Mesendoderm (in vitro differentiated cells): Measurements from ENCODE around the gene WDCP.
"Not testable (repeated sequence)": the region's sequence is repeated elsewhere in the genome, so short reads cannot be mapped to it uniquely, and the experiment has no call there.

Experiments used
- DNase-seq: peaks from one replicate; pipeline ENCODE4 v3.0.0; 2013
- H2AK5ac ChIP-seq: 2 replicates; pipeline ENCODE4 v1.6.1; 2013; ENCODE audit warnings: low read length, inconsistent platforms
- H2BK120ac ChIP-seq: 2 replicates; pipeline ENCODE4 v1.6.1; 2013; ENCODE audit warnings: low read depth, mild to moderate bottlenecking, low read length, moderate library complexity, mixed read lengths
- H2BK15ac ChIP-seq: replicated peaks from 2 replicates; pipeline ENCODE4 v1.6.1; 2013; ENCODE audit warnings: low read depth, mild to moderate bottlenecking, moderate library complexity
- H2BK5ac ChIP-seq: 2 replicates; pipeline ENCODE4 v1.6.1; 2013; ENCODE audit warnings: low read length, inconsistent platforms
- H3K18ac ChIP-seq: 2 replicates; pipeline ENCODE4 v1.6.1; 2013; ENCODE audit warnings: mild to moderate bottlenecking, low read length, mixed read lengths
- H3K23ac ChIP-seq: one replicate; pipeline ENCODE4 v1.6.1; 2013; ENCODE audit warnings: low read length
- H3K27ac ChIP-seq: 2 replicates; pipeline ENCODE4 v1.5.1; 2013; ENCODE audit warnings: low read depth, mild to moderate bottlenecking, inconsistent platforms, low read length, moderate library complexity
- H3K27me3 ChIP-seq: 2 replicates; pipeline ENCODE4 v1.6.1; 2013; ENCODE audit warnings: low read length, control low read depth, mild to moderate bottlenecking, inconsistent platforms; ENCODE audit not compliant: insufficient read depth, poor library complexity
- H3K36me3 ChIP-seq: 2 replicates; pipeline ENCODE4 v1.6.1; 2013; ENCODE audit warnings: low read length, inconsistent platforms; ENCODE audit not compliant: control insufficient read depth, insufficient read depth
- H3K4ac ChIP-seq: one replicate; pipeline ENCODE4 v1.6.1; 2013; ENCODE audit warnings: low read depth, mild to moderate bottlenecking, low read length, moderate library complexity
- H3K4me1 ChIP-seq: 2 replicates; pipeline ENCODE4 v1.6.1; 2013; ENCODE audit warnings: low read depth, low read length, inconsistent platforms; ENCODE audit not compliant: control insufficient read depth
- H3K4me2 ChIP-seq: 2 replicates; pipeline ENCODE4 v1.6.1; 2013; ENCODE audit warnings: low read length
- H3K4me3 ChIP-seq: 2 replicates; pipeline ENCODE4 v1.5.1; 2013; ENCODE audit warnings: mild to moderate bottlenecking, low read length
- H3K56ac ChIP-seq: one replicate; pipeline ENCODE4 v1.6.1; 2013; ENCODE audit warnings: low read length
- H3K79me1 ChIP-seq: 2 replicates; pipeline ENCODE4 v1.6.1; 2013; ENCODE audit warnings: low read length, inconsistent platforms
- H3K79me2 ChIP-seq: 2 replicates; pipeline ENCODE4 v1.6.1; 2013; ENCODE audit warnings: mild to moderate bottlenecking, low read length; ENCODE audit not compliant: control insufficient read depth, insufficient read depth
- H3K9ac ChIP-seq: 2 replicates; pipeline ENCODE4 v1.6.1; 2013; ENCODE audit warnings: low read length, inconsistent platforms
- H4K5ac ChIP-seq: one replicate; pipeline ENCODE4 v1.6.1; 2013; ENCODE audit warnings: low read length
- H4K8ac ChIP-seq: one replicate; pipeline ENCODE4 v1.6.1; 2013; ENCODE audit warnings: low read depth, mild to moderate bottlenecking, control low read depth, low read length, moderate library complexity
- WGBS: extraction: QIAGEN DNeasy Blood & Tissue Kit; methylation state at CpG from one replicate; pipeline ENCODE4 v1.1.7; 2013; ENCODE audit warnings: low lambda C conversion rate, missing lambda C conversion rate; ENCODE audit not compliant: insufficient coverage; ENCODE audit errors: extremely low coverage; 5-methylcytosine and 5-hydroxymethylcytosine counted together

Gene WDCP

DNA sequence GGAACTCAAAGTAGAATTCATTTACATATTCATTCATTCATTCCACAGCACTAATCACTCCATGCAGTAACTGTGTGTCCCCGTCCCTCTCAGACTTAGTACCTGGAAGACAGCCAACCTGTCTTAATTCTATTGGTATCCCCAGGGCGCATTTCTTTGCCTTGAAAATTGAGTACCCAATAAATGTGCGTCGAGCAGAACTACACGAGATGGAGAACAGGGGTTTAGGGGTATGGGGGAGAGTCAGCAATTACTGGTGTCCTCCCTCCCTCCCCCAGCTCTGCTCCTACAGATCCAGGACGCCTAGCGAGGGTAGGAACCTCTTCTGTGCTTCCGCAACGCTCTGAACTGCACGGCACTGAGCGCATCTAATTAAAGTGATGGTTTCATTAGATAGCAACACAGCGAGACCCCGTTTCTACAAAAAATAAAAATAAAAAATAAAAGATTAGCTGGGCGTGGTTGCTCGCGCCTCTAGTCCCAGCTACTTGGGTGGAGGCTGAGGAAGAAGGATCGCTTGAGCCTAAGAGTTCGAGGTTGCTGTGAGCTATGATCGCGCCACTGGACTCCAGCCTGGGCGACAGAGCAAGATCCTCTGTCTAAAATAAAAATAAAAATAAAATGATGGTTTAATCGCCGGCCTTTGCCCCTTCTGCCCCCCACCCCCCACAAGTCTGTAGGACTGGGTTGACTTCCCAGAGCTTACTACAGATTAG lies 1.7 kb upstream of the WDCP start:
- H3K27me3 ChIP-seq, result no peaks in the 10 kb centered on the region
- H3K9ac ChIP-seq, result peak overlapping the region; percentile 31
- peak overlapping the region; percentile 41 for H3K4me2 ChIP-seq
- H3K4ac ChIP-seq, result no peak overlapping the region
- H3K79me2 ChIP-seq, result peaks cover 2% of the 10 kb centered on the region
- peak overlapping the region; percentile 27 for H3K4me3 ChIP-seq
- H2BK120ac ChIP-seq, result no peak overlapping the region
- H4K8ac ChIP-seq, result no peak overlapping the region
- H3K27ac ChIP-seq, result no peak overlapping the region
- no peaks in the 10 kb centered on the region for H3K36me3 ChIP-seq
- H3K23ac ChIP-seq, result no peak overlapping the region
- H3K18ac ChIP-seq, result peak overlapping the region; percentile 61
- peak overlapping the region; percentile 59 for H3K56ac ChIP-seq
- no peak overlapping the region for H4K5ac ChIP-seq
- no CpG with 5 or more reads among the region's 23 CpGs for WGBS
- H2BK15ac ChIP-seq, result no peak overlapping the region
- no peak overlapping the region for H2BK5ac ChIP-seq
- H2AK5ac ChIP-seq, result no peak overlapping the region
- DNase-seq, result no peak
- H3K79me1 ChIP-seq, result no peaks in the 10 kb centered on the region
- H3K4me1 ChIP-seq, result no peaks in the 10 kb centered on the region

DNA sequence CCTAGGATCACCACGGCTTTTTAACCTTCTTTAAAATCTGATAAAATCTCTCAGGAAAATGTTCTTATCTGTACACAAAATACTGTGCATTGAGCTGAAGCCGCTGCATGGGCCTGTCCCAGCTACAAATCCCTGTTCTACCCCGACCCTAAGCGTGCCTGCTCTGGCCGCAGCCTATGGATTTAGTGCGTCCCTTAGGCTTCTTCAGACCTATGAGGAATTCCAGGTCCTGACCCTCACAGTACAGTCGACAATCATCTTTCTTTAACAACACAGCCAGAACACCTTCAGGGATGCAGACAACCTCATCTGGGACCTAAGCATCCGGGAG lies 477 bp upstream of the WDCP start:
- Histone ChIP-seq H3K36me3 (no peaks in the 10 kb centered on the region), H3K4ac (no peak overlapping the region)
- no peak for DNase-seq

DNA sequence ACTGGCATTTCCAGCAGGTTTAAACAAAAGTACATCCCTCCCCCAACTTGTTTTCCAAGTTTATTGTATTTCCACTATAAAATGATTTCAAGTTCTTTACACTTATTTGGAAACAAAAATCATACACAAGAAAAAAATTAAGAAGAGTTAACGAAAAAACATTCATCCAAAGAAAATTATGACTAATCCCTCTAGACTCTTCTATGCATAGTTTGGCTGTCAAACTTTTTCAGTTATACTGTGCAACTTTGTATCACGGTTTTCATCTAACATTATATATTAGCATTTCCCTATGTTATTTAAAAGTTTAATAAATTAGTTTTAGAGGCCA lies 627 bp downstream of the WDCP start:
- Histone ChIP-seq H3K23ac (no peak overlapping the region), H3K9ac (peak overlapping the region; percentile 89), H3K79me1 (peaks cover 2% of the 10 kb centered on the region), H3K4me2 (peak overlapping the region; percentile 83), H2BK5ac (no peak overlapping the region), H3K4ac (no peak overlapping the region), H2BK15ac (no peak overlapping the region), H4K5ac (no peak overlapping the region), H4K8ac (no peak overlapping the region), H3K79me2 (peaks cover 2% of the 10 kb centered on the region), H3K27me3 (no peaks in the 10 kb centered on the region), H3K27ac (no peak overlapping the region), H3K4me1 (no peaks in the 10 kb centered on the region), H3K36me3 (no peaks in the 10 kb centered on the region), H2AK5ac (no peak overlapping the region), H3K18ac (no peak overlapping the region), H3K56ac (no peak overlapping the region), H3K4me3 (peak overlapping the region; percentile 86), H2BK120ac (no peak overlapping the region)
- no peak for DNase-seq
- WGBS, result no CpG with 5 or more reads among the region's 2 CpGs

More for the DNA sequence above, 477 bp upstream of the WDCP start:
- Histone ChIP-seq H3K23ac (no peak overlapping the region), H3K18ac (no peak overlapping the region), H2BK15ac (no peak overlapping the region), H3K56ac (no peak overlapping the region), H3K4me2 (no peak overlapping the region), H2AK5ac (no peak overlapping the region), H2BK120ac (no peak overlapping the region), H3K27me3 (no peaks in the 10 kb centered on the region), H4K5ac (no peak overlapping the region), H3K27ac (no peak overlapping the region), H4K8ac (no peak overlapping the region), H3K4me3 (no peak overlapping the region), H3K9ac (peak overlapping the region; percentile 1), H2BK5ac (no peak overlapping the region), H3K4me1 (no peaks in the 10 kb centered on the region), H3K79me2 (peaks cover 2% of the 10 kb centered on the region), H3K79me1 (peaks cover 2% of the 10 kb centered on the region)
- no CpG with 5 or more reads among the region's 8 CpGs for WGBS

DNA sequence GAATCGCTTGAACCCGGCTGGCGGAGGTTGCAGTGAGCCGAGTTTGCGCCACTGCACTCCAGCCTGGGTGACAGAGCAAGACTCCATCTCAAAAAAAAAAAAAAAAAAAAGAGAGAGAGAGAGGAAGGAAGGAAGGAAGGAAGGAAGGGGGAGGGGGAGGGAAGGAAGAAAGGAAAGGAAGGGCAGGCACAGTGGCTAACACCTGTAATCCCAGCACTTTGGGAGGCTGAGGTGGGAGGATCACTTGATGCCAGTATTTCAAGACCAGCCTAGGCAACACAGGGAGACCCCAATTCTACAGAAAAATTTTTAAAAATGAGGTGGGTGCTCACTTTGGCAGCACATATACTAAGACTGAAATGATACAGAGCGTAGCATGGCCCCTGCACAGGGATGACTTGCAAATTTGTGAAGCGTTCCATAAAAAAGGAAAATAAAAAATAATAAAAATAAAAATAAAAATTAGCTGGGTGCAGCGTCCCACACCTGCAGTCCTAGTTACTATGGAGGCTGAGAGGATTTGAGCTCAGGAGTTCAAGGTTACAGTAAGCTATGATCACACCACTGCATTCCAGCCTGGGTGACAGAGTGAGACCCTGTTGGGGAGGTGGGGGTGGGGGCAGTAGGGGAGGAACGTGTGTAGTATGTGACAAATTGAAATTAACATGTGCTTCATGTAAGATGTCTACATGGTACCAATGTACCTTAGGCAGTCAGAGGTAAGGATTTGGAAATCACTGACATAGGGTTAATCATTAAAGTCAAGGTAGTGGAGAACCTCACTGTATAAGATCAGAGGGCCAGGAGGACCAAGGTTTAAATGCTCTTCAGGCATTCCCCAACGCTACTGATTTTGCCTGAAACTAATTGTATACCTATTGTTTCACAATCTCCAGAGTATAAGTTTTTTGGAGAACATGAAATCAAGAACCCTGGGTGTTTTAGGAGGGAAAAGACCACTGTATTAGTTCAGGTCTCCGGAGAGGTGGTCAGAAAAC lies 1.4 kb downstream of the WDCP start:
- no peaks in the 10 kb centered on the region for H3K4me1 ChIP-seq
- H3K9ac ChIP-seq, result peak overlapping the region; percentile 13
- H3K27ac ChIP-seq, result no peak overlapping the region
- no peak overlapping the region for H3K4me2 ChIP-seq
- H3K4me3 ChIP-seq, result no peak overlapping the region
- H3K18ac ChIP-seq, result no peak overlapping the region
- no peak overlapping the region for H2AK5ac ChIP-seq
- H3K56ac ChIP-seq, result no peak overlapping the region
- no peak overlapping the region for H2BK120ac ChIP-seq
- no peak overlapping the region for H3K4ac ChIP-seq
- no peaks in the 10 kb centered on the region for H3K36me3 ChIP-seq
- H4K8ac ChIP-seq, result no peak overlapping the region
- no CpG with 5 or more reads among the region's 11 CpGs for WGBS
- no peak overlapping the region for H2BK15ac ChIP-seq
- no peak overlapping the region for H3K23ac ChIP-seq
- DNase-seq, result no peak
- peaks cover 2% of the 10 kb centered on the region for H3K79me2 ChIP-seq
- H4K5ac ChIP-seq, result no peak overlapping the region
- peaks cover 2% of the 10 kb centered on the region for H3K79me1 ChIP-seq
- H2BK5ac ChIP-seq, result no peak overlapping the region
- H3K27me3 ChIP-seq, result no peaks in the 10 kb centered on the region

DNA sequence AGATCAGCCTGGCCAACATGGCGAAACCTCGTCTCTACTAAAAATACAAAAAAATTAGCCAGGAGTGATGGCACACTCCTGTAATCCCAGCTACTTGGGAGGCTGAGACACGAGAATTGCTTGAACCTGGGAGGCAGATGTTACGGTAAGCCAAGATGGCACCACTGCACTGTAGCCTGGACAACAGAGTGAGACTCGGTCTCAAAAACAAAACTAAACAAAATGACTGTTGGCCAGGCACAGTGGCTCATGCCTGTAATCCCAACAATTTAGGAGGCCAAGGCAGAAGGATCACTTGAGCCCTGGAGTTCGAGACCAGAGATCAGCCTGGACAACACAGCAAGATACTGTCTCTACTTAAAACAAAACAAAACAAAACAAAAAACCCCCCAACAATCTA lies 4.1 kb downstream of the WDCP start:
- H3K36me3 ChIP-seq, H2BK15ac ChIP-seq, H4K5ac ChIP-seq, H4K8ac ChIP-seq, H2BK120ac ChIP-seq, H3K4ac ChIP-seq, H3K4me1 ChIP-seq, H2BK5ac ChIP-seq, H3K56ac ChIP-seq, H3K18ac ChIP-seq, H3K27ac ChIP-seq, H3K4me3 ChIP-seq, DNase-seq, H3K27me3 ChIP-seq, H3K4me2 ChIP-seq, H3K79me1 ChIP-seq, H3K23ac ChIP-seq, H2AK5ac ChIP-seq, H3K9ac ChIP-seq, H3K79me2 ChIP-seq: not testable (repeated sequence)
- whole genome bisulfite sequencing, result no CpG with 5 or more reads among the region's 6 CpGs
